H1 (cell line): Measurements from ENCODE around the gene PRR33. TPM values are rescaled to one million over a fixed set of nuclear protein-coding genes. Genes with fewer than 3 reads are reported as not detected.

Experiments
- POU5F1 ChIP-seq: IDR thresholded peaks from 2 replicates; pipeline ENCODE4 v1.6.1; 2011; ENCODE audit warnings: low read depth, mild to moderate bottlenecking, low read length, moderate library complexity
- SUZ12 ChIP-seq: fragments of 200-600 bp; sonication (generic); IDR thresholded peaks from 2 replicates; pipeline ENCODE4 v1.6.1; 2012; ENCODE audit warnings: mild to moderate bottlenecking, inconsistent platforms, low read length, moderate library complexity, mixed read lengths
- polyA plus RNA-seq, 7 experiments: library from polyadenylated mRNA; depleted of rRNA in 3 of 7; stranded (reverse) in 5 of 7; unstranded in 2 of 7; fragments of >200 nt in 5 of 7; fragments of 200-250 nt in 2 of 7; gene quantifications; 1 replicate in 5 of 7; 2 replicates in 1 of 7; 4 replicates in 1 of 7; pipeline versions ENCODE4 v1.2.1 to v1.2.3, GENCODE V29; 2011 to 2013; ENCODE audit warnings: missing spikeins in 2 of 7, mixed read lengths in 2 of 7
- total RNA-seq: library from RNA; stranded (reverse); fragmentation: NEBNext Ultra II Directional; extraction: Animal tissue kit (Norgen Biotek cat#: 25700); gene quantifications from 2 replicates; pipeline ENCODE4 v1.2.1, GENCODE V29; 2021
- TF ChIP-seq, protein P1 (sequence below): IDR thresholded peaks from 2 replicates; pipeline ENCODE4 v1.6.1; 2012; ENCODE audit warnings: low read length, inconsistent platforms
- TF ChIP-seq, protein P2 (sequence below): IDR thresholded peaks from 2 replicates; pipeline ENCODE4 v1.6.1; 2011; ENCODE audit warnings: low read depth, mild to moderate bottlenecking, low read length; ENCODE audit not compliant: insufficient read depth
- TF ChIP-seq, protein P3 (sequence below), 3 experiments: IDR thresholded peaks; 1 replicate in 2 of 3; 2 replicates in 1 of 3; pipeline versions ENCODE4 v1.5.1 to v1.6.1; 2011; ENCODE audit warnings: low read length in 3 of 3, mild to moderate bottlenecking in 3 of 3, inconsistent platforms in 2 of 3, low read depth in 1 of 3, moderate library complexity in 1 of 3; ENCODE audit not compliant: insufficient read depth in 1 of 3; ENCODE audit errors: control extremely low read depth in 1 of 3

PRR33 gene
- total and polyA plus RNA-seq, 2 of the 8 experiments (the other 6 are each of a cell fraction or from before 2014, with no cell fraction given), result 0.02 TPM; not detected in 1

DNA sequence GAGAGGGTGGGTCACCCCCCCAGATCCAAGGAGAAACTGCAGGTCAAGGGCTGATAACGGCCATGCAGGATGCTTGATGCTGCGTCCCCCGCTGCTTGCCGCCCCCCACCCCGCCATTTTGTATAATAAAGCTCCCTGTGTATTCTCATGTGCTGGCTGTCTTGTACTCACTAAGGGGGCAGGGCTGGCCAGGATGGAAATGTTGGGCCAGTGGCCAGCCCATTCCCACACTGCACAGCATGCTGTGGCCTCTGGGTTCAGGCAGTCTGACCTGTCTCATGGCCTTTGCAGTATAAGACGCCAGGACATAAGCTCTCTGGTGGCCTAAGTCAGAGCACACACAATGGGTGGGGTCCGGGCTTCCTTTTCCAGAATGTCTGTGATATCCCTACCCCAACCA is 421 bp upstream of the PRR33 start (continued):
- TF ChIP-seq, protein P1, sequence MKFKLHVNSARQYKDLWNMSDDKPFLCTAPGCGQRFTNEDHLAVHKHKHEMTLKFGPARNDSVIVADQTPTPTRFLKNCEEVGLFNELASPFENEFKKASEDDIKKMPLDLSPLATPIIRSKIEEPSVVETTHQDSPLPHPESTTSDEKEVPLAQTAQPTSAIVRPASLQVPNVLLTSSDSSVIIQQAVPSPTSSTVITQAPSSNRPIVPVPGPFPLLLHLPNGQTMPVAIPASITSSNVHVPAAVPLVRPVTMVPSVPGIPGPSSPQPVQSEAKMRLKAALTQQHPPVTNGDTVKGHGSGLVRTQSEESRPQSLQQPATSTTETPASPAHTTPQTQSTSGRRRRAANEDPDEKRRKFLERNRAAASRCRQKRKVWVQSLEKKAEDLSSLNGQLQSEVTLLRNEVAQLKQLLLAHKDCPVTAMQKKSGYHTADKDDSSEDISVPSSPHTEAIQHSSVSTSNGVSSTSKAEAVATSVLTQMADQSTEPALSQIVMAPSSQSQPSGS, result no peak
- TF ChIP-seq, protein P2, sequence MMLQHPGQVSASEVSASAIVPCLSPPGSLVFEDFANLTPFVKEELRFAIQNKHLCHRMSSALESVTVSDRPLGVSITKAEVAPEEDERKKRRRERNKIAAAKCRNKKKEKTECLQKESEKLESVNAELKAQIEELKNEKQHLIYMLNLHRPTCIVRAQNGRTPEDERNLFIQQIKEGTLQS, result no peak
- no peak for TF ChIP-seq POU5F1
- TF ChIP-seq SUZ12, result no peak
- TF ChIP-seq, protein P3, sequence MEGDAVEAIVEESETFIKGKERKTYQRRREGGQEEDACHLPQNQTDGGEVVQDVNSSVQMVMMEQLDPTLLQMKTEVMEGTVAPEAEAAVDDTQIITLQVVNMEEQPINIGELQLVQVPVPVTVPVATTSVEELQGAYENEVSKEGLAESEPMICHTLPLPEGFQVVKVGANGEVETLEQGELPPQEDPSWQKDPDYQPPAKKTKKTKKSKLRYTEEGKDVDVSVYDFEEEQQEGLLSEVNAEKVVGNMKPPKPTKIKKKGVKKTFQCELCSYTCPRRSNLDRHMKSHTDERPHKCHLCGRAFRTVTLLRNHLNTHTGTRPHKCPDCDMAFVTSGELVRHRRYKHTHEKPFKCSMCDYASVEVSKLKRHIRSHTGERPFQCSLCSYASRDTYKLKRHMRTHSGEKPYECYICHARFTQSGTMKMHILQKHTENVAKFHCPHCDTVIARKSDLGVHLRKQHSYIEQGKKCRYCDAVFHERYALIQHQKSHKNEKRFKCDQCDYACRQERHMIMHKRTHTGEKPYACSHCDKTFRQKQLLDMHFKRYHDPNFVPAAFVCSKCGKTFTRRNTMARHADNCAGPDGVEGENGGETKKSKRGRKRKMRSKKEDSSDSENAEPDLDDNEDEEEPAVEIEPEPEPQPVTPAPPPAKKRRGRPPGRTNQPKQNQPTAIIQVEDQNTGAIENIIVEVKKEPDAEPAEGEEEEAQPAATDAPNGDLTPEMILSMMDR (IDR thresholded peaks at IDR 0.05; ENCODE audit: control extremely low read depth in 1 of 3, insufficient read depth in 1 of 3, low read depth in 1 of 3, low read length in 3 of 3), result no peak
